NB4 (cell line): Measurements from ENCODE around the gene DYNLL2.

Experiments used
- DNase-seq: peaks from one replicate; pipeline ENCODE4 v3.0.0; 2010; ENCODE audit warnings: low read depth
- H3K4me3 ChIP-seq: one replicate; pipeline ENCODE4 v1.5.1; 2011; ENCODE audit warnings: mild to moderate bottlenecking, low read depth, low read length, moderate library complexity
- CTCF ChIP-seq: IDR thresholded peaks from one replicate; pipeline ENCODE4 v1.5.1; 2012; ENCODE audit warnings: low read depth, low read length
- MYC ChIP-seq: IDR thresholded peaks from 2 replicates; pipeline ENCODE4 v1.6.1; 2011; ENCODE audit warnings: low read depth, low read length
- POLR2A ChIP-seq: IDR thresholded peaks from 2 replicates; pipeline ENCODE4 v1.6.1; 2011; ENCODE audit warnings: mild to moderate bottlenecking; ENCODE audit not compliant: insufficient read length; ENCODE audit errors: extremely low read depth
- TF ChIP-seq, protein P1 (sequence below): IDR thresholded peaks from 2 replicates; pipeline ENCODE4 v1.6.1; 2011; ENCODE audit warnings: low read depth, low read length

DYNLL2 gene

DNA sequence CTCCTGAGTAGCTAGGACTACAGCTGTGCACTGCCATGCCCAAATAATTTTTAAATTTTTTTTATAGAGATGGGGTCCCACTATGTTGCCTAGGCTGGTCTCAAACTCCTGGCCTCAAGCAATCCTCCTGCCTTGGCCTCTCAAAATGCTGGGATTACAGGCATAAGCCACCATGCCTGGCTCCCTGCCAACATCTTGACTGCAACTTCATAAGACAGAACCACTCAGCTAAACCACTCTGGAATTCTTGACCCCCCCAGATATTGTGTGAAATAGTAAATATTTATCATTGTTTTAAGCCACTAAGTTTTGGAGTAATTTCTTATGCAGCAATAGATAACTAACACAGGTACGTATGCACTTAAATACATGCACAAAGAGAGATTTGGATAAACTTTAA lies 26.0 kb downstream of the DYNLL2 start:
- TF ChIP-seq CTCF (no peak), MYC (no peak), POLR2A (no peak)
- TF ChIP-seq, protein P1, sequence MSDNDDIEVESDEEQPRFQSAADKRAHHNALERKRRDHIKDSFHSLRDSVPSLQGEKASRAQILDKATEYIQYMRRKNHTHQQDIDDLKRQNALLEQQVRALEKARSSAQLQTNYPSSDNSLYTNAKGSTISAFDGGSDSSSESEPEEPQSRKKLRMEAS, result no peak
- H3K4me3 ChIP-seq, result no peak overlapping the region
- no peak for DNase-seq

GRCh38 chr17:58110012-58110411 lies 26.8 kb downstream of the DYNLL2 start:
- no peak for DNase-seq
- H3K4me3 ChIP-seq, result no peak overlapping the region
- TF ChIP-seq CTCF (no peak), MYC (no peak), POLR2A (no peak)
- TF ChIP-seq, protein P1, result no peak

- no peak for DNase-seq
- TF ChIP-seq CTCF (no peak), MYC (no peak), POLR2A (no peak)
- TF ChIP-seq, protein P1, result no peak
- H3K4me3 ChIP-seq, result no peak overlapping the region
Observed at GRCh38 chr17:58111676-58112075, 28.5 kb downstream of the DYNLL2 start.

- DNase-seq, result peak; percentile 75
- H3K4me3 ChIP-seq, result no peak overlapping the region
- TF ChIP-seq, protein P1, result no peak
- TF ChIP-seq CTCF, result peak; percentile 83
Observed at GRCh38 chr17:58112970-58113631, 29.9 kb downstream of the DYNLL2 start.

- H3K4me3 ChIP-seq, result no peak overlapping the region
- TF ChIP-seq, protein P1, result no peak
- TF ChIP-seq POLR2A, result no peak
- DNase-seq, result no peak
Observed at GRCh38 chr17:58113947-58114346, 30.7 kb downstream of the DYNLL2 start.

- TF ChIP-seq, protein P1, result no peak
- TF ChIP-seq CTCF, result no peak
- no peak for TF ChIP-seq POLR2A
- no peak for TF ChIP-seq MYC
- DNase-seq, result no peak
- no peak overlapping the region for H3K4me3 ChIP-seq
Observed at GRCh38 chr17:58117382-58117781, 34.2 kb downstream of the DYNLL2 start.
